ENCODE results near the gene EPO.

The EPO gene

GRCh38 chr7:100682991-100683658 lies 37.1 kb upstream of the EPO start:
- DNase-seq (ENCODE audit: low read depth in 2 of 3, low spot score in 1 of 3) = no peak

- no peak for DNase-seq (ENCODE audit: low read depth in 2 of 3, low spot score in 1 of 3)
Measured at GRCh38 chr7:100683659-100684533, 36.4 kb upstream of the EPO start.

- DNase-seq (ENCODE audit: low read depth in 2 of 3, low spot score in 1 of 3) = no peak
Measured at GRCh38 chr7:100684534-100685042, 35.7 kb upstream of the EPO start.

- no peak for DNase-seq (ENCODE audit: low read depth in 2 of 3, low spot score in 1 of 3)
Measured at GRCh38 chr7:100685049-100685605, 35.1 kb upstream of the EPO start.

GRCh38 chr7:100685631-100686145 lies 34.6 kb upstream of the EPO start:
- no peak for DNase-seq (ENCODE audit: low read depth in 2 of 3, low spot score in 1 of 3)

- DNase-seq (ENCODE audit: low read depth in 2 of 3, low spot score in 1 of 3) = no peak
Measured at GRCh38 chr7:100686201-100686821, 34.0 kb upstream of the EPO start.

- no peak for DNase-seq (ENCODE audit: low read depth in 2 of 3, low spot score in 1 of 3)
Measured at GRCh38 chr7:100686822-100687211, 33.5 kb upstream of the EPO start.

- no peak for DNase-seq (ENCODE audit: low read depth in 2 of 3, low spot score in 1 of 3)
Measured at GRCh38 chr7:100687261-100687660, 33.0 kb upstream of the EPO start.

GRCh38 chr7:100687751-100688300 lies 32.4 kb upstream of the EPO start:
- DNase-seq (ENCODE audit: low read depth in 2 of 3, low spot score in 1 of 3) = no peak

- DNase-seq (ENCODE audit: low read depth in 2 of 3, low spot score in 1 of 3) = no peak
Measured at GRCh38 chr7:100688326-100688860, 31.9 kb upstream of the EPO start.

- DNase-seq (ENCODE audit: low read depth in 2 of 3, low spot score in 1 of 3) = no peak
Measured at GRCh38 chr7:100689230-100690135, 30.8 kb upstream of the EPO start.

- peak; percentile 72 to 88 (median 75) for DNase-seq (ENCODE audit: low read depth in 2 of 3, low spot score in 1 of 3)
Measured at GRCh38 chr7:100691676-100692577, 28.3 kb upstream of the EPO start.

- no peak for DNase-seq (ENCODE audit: low read depth in 2 of 3, low spot score in 1 of 3)
Measured at GRCh38 chr7:100692578-100692961, 27.7 kb upstream of the EPO start.

- no peak for DNase-seq (ENCODE audit: low read depth in 2 of 3, low spot score in 1 of 3)
Measured at GRCh38 chr7:100693312-100694097, 26.8 kb upstream of the EPO start.

- DNase-seq (ENCODE audit: low read depth in 2 of 3, low spot score in 1 of 3) = peak in 1 of 3 donors; percentile 60
Measured at GRCh38 chr7:100694098-100694745, 26.0 kb upstream of the EPO start, which contains the start of gene GIGYF1. TSS of gene GIGYF1 (minus strand) at chr7:100694250. CDS start at chr7:100688238, 6,012 bp downstream.

GRCh38 chr7:100696123-100696521 lies 24.1 kb upstream of the EPO start:
- DNase-seq (ENCODE audit: low read depth in 2 of 3, low spot score in 1 of 3) = no peak

GRCh38 chr7:100699018-100699417 lies 21.2 kb upstream of the EPO start:
- DNase-seq (ENCODE audit: low read depth in 2 of 3, low spot score in 1 of 3) = no peak

Measured in stimulated activated CD4-positive, alpha-beta T cell treated with anti-CD3 and anti-CD28 coated beads, Interleukin-12 subunit alpha, Interleukin-12 subunit beta, amount 100 ng/mL, for 48 hours (primary cell).